ELF-1 (cell line): ENCODE results near the gene ASNSD1.
A peak's percentile ranks its signal among the peaks of the same experiment; 100 is the strongest.
"Not testable (repeated sequence)": the region's sequence is repeated elsewhere in the genome, so short reads cannot be mapped to it uniquely, and the experiment has no call there.

ENCODE experiments used
- DNase-seq: peaks from one replicate; pipeline ENCODE4 v3.0.0-alpha.2; 2016; ENCODE audit warnings: low read depth, low spot score

Gene ASNSD1

GRCh38 chr2:189685540-189686229, 24.4 kb downstream of the ASNSD1 start:
- no peak for DNase-seq

GRCh38 chr2:189687796-189688195, 26.5 kb downstream of the ASNSD1 start:
- DNase-seq: not testable (repeated sequence)

GRCh38 chr2:189696223-189696622, 35.0 kb downstream of the ASNSD1 start:
- DNase-seq: no peak

- DNase-seq: peak; percentile 58
Measured at GRCh38 chr2:189698020-189698887, 37.0 kb downstream of the ASNSD1 start.

- DNase-seq: no peak
Measured at GRCh38 chr2:189700681-189701080, 39.4 kb downstream of the ASNSD1 start.

GRCh38 chr2:189702071-189702470, 40.8 kb downstream of the ASNSD1 start:
- peak; percentile 2 for DNase-seq

- no peak for DNase-seq
Measured at GRCh38 chr2:189709501-189710221, 48.4 kb downstream of the ASNSD1 start.

- DNase-seq: not testable (repeated sequence)
Measured at GRCh38 chr2:189717593-189717992, 56.3 kb downstream of the ASNSD1 start.

- DNase-seq: no peak
Measured at GRCh38 chr2:189719571-189719970, 58.3 kb downstream of the ASNSD1 start.
